OCI-LY3 (cell line): ENCODE measurements around the gene ARHGAP26.

Source experiments
- EZH2phosphoT487 ChIP-seq: fragments of 200-600 bp; shearing (Covaris generic); IDR thresholded peaks from 2 replicates; pipeline ENCODE4 v1.6.1; 2018; ENCODE audit warnings: antibody characterized with exemption, mixed run types, low read depth
- TF ChIP-seq, protein P1 (sequence below): fragments of 200-600, 300-600 bp; sonication (generic); IDR thresholded peaks from 2 replicates; pipeline ENCODE4 v1.5.1; 2014; ENCODE audit warnings: antibody characterized with exemption, low read length, low read depth

DNA sequence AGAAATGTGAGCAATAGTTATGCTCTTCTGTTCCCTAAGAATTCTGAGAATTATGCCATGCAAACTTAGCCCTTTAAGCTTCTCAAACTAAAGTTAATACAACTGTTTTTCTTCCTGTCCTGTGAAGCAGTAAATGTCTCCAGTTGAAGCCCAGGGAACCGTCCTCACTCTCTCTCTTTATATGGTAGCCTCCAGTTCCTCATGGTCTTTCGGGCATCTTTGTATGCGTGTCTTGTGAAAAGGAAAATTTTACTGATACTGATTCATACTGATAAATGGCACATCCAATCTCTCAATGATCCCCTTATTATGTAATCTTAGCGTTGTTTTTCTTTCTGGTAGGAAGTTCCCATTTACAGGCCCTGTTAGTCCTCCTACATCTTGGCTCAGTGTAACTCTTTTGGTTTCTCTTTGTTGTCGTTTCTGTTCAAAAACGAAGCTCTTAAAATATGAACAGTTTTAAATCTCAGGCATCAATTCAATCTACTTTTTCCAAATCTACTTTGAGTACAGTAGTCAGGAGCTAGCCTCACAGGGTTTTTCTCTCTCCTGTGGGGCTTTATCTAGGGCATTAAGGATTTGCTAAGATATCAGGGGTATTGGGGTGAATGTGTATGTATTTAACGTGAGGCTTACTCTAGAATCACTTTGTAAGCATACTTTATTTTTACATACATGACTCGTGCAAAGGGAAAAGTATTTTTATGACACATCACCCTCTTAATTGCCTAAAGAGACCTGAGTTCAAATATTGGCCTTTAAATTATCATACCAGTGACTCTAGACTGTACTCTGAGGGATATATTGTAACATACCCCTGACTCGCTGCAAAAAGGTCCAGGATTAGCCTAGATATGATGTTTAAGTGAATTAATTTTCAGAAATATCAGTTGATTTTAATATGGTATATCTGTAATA lies 375.3 kb downstream of the ARHGAP26 start:
- TF ChIP-seq, protein P1, sequence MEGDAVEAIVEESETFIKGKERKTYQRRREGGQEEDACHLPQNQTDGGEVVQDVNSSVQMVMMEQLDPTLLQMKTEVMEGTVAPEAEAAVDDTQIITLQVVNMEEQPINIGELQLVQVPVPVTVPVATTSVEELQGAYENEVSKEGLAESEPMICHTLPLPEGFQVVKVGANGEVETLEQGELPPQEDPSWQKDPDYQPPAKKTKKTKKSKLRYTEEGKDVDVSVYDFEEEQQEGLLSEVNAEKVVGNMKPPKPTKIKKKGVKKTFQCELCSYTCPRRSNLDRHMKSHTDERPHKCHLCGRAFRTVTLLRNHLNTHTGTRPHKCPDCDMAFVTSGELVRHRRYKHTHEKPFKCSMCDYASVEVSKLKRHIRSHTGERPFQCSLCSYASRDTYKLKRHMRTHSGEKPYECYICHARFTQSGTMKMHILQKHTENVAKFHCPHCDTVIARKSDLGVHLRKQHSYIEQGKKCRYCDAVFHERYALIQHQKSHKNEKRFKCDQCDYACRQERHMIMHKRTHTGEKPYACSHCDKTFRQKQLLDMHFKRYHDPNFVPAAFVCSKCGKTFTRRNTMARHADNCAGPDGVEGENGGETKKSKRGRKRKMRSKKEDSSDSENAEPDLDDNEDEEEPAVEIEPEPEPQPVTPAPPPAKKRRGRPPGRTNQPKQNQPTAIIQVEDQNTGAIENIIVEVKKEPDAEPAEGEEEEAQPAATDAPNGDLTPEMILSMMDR: no peak
- no peak for TF ChIP-seq EZH2phosphoT487
